OCI-LY1 (cell line): Measurements from ENCODE around the gene EPHA1.

Experiments used
- EZH2 ChIP-seq: fragments of 200-600 bp; sonication (generic), shearing (Covaris generic); IDR thresholded peaks from 2 replicates; pipeline ENCODE4 v1.8.0; 2017; ENCODE audit warnings: borderline replicate concordance, mixed run types, mild to moderate bottlenecking, antibody characterized with exemption, low read length, moderate library complexity, mixed read lengths
- TF ChIP-seq, protein P1 (sequence below): fragments of 200-600 bp; sonication (generic), shearing (Covaris generic); IDR thresholded peaks from 2 replicates; pipeline ENCODE4 v1.5.1; 2017; ENCODE audit warnings: mild to moderate bottlenecking, antibody characterized with exemption, low read length, moderate library complexity, mixed read lengths

DNA sequence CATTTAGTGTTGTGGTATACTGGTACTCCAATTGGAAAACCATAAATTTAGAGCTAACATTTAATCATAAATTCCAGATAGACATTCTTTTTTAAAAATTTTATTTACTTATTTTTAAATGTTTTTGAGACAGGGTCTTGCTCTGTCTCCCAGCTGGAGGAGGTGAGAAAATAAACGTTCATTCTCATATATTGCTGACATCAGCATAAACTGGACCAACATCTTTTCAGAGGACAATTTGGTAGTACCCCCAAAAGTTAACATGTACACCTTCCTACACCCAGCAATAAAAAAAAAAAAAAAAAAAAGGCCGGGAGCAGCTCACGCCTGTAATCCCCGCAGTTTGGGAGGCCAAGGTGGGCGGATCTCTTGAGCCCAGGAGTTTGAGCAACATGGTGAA, 39.8 kb upstream of the EPHA1 start:
- TF ChIP-seq, protein P1, sequence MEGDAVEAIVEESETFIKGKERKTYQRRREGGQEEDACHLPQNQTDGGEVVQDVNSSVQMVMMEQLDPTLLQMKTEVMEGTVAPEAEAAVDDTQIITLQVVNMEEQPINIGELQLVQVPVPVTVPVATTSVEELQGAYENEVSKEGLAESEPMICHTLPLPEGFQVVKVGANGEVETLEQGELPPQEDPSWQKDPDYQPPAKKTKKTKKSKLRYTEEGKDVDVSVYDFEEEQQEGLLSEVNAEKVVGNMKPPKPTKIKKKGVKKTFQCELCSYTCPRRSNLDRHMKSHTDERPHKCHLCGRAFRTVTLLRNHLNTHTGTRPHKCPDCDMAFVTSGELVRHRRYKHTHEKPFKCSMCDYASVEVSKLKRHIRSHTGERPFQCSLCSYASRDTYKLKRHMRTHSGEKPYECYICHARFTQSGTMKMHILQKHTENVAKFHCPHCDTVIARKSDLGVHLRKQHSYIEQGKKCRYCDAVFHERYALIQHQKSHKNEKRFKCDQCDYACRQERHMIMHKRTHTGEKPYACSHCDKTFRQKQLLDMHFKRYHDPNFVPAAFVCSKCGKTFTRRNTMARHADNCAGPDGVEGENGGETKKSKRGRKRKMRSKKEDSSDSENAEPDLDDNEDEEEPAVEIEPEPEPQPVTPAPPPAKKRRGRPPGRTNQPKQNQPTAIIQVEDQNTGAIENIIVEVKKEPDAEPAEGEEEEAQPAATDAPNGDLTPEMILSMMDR = no peak
- TF ChIP-seq EZH2 = no peak
